D721Med (cell line): ENCODE data around the gene ABCA8.
A peak's percentile ranks its signal among the peaks of the same experiment; 100 is the strongest.
"Not testable (repeated sequence)": the region's sequence is repeated elsewhere in the genome, so short reads cannot be mapped to it uniquely, and the experiment has no call there.

Experiments used
- DNase-seq: peaks from one replicate; pipeline ENCODE4 v3.0.0; 2011; ENCODE audit warnings: low spot score; ENCODE audit not compliant: insufficient read length
- FAIRE-seq: peaks from 2 replicates; lab custom pipeline; 2011; peaks lifted over from hg19 to GRCh38; lab: Jason Lieb, UNC
- CTCF ChIP-seq: IDR thresholded peaks from 2 replicates; pipeline ENCODE4 v1.5.1; 2012; ENCODE audit warnings: mild to moderate bottlenecking, control low read depth; ENCODE audit not compliant: insufficient read depth; ENCODE audit errors: missing control alignments

The ABCA8 gene

GRCh38 chr17:68972119-68972704 is 17.0 kb upstream of the ABCA8 start:
- DNase-seq (no peak), FAIRE-seq (no peak)
- TF ChIP-seq CTCF = peak; percentile 62

- DNase-seq = no peak
- no peak for FAIRE-seq
- no peak for TF ChIP-seq CTCF
These were observed 13.9 kb upstream of the ABCA8 start for GRCh38 chr17:68969101-68969500.

- FAIRE-seq (no peak), DNase-seq (no peak)
- no peak for TF ChIP-seq CTCF
These were observed 8.8 kb upstream of the ABCA8 start for GRCh38 chr17:68963958-68964357.

GRCh38 chr17:68961214-68961882 is 6.2 kb upstream of the ABCA8 start:
- DNase-seq (no peak), FAIRE-seq (no peak)
- TF ChIP-seq CTCF = no peak

- FAIRE-seq = not testable (repeated sequence)
These were observed 3.9 kb upstream of the ABCA8 start for GRCh38 chr17:68959117-68959516.

GRCh38 chr17:68957944-68958343 is 2.8 kb upstream of the ABCA8 start:
- DNase-seq (no peak), FAIRE-seq (no peak)
- no peak for TF ChIP-seq CTCF

More at GRCh38 chr17:68959117-68959516, 3.9 kb upstream of the ABCA8 start:
- not testable (repeated sequence) for DNase-seq

GRCh38 chr17:68954146-68954896 is 871 bp downstream of the ABCA8 start:
- no peak for DNase-seq
- no peak for FAIRE-seq
- no peak for TF ChIP-seq CTCF
